Measurements from ENCODE around the gene ROR1. TPM values are rescaled to one million over a fixed set of nuclear protein-coding genes. Genes with fewer than 3 reads are reported as not detected.
A peak's percentile ranks its signal among the peaks of the same experiment; 100 is the strongest.

Gene ROR1
- polyA plus RNA-seq (ENCODE audit: insufficient read depth in 1 of 5, insufficient read length in 5 of 5, low replicate concordance in 1 of 5), result 100 to 1,000 TPM in 1 of 5 donors, 10 to 100 TPM in 4; 56.6 to 103 (median 89.0) TPM
- long read RNA-seq, donor 1, full-length matches to known transcripts, result 15 of 49 reads
- long read RNA-seq, donor 1, partial matches to known transcripts, result 34 of 49 reads
- long read RNA-seq, donor 1, other reads (novel, unspliced or antisense), result 0 of 49 reads
- long read RNA-seq, donor 2, full-length matches to known transcripts, result 18 of 35 reads
- long read RNA-seq, donor 2, partial matches to known transcripts, result 17 of 35 reads
- long read RNA-seq, donor 2, other reads (novel, unspliced or antisense), result 0 of 35 reads
- long read RNA-seq, donor 3, full-length matches to known transcripts, result 14 of 26 reads
- long read RNA-seq, donor 3, partial matches to known transcripts, result 12 of 26 reads
- long read RNA-seq, donor 3, other reads (novel, unspliced or antisense), result 0 of 26 reads
- long read RNA-seq, donor 4, full-length matches to known transcripts, result 14 of 19 reads
- long read RNA-seq, donor 4, partial matches to known transcripts, result 5 of 19 reads
- long read RNA-seq, donor 4, other reads (novel, unspliced or antisense), result 0 of 19 reads
- long read RNA-seq, donor 5, full-length matches to known transcripts, result 16 of 43 reads
- long read RNA-seq, donor 5, partial matches to known transcripts, result 27 of 43 reads
- long read RNA-seq, donor 5, other reads (novel, unspliced or antisense), result 0 of 43 reads
- long read RNA-seq, donor 6, full-length matches to known transcripts, result 13 of 40 reads
- long read RNA-seq, donor 6, partial matches to known transcripts, result 27 of 40 reads
- long read RNA-seq, donor 6, other reads (novel, unspliced or antisense), result 0 of 40 reads
- long read RNA-seq, donor 7, full-length matches to known transcripts, result 17 of 27 reads
- long read RNA-seq, donor 7, partial matches to known transcripts, result 10 of 27 reads
- long read RNA-seq, donor 7, other reads (novel, unspliced or antisense), result 0 of 27 reads
- long read RNA-seq, donor 8, full-length matches to known transcripts, result 5 of 5 reads
- long read RNA-seq, donor 8, partial matches to known transcripts, result 0 of 5 reads
- long read RNA-seq, donor 8, other reads (novel, unspliced or antisense), result 0 of 5 reads

GRCh38 chr1:63773815-63774616 is at the start of gene ROR1:
ROR1 (plus strand) TSS chr1:63774017.
- DNase-seq, result peak; percentile 88 to 89

- no peak for DNase-seq
These were observed 49.4 kb upstream of the ROR1 start for GRCh38 chr1:63724375-63724899.

GRCh38 chr1:63728611-63729226 is 45.1 kb upstream of the ROR1 start:
- DNase-seq, result no peak

- DNase-seq, result no peak
These were observed 44.6 kb upstream of the ROR1 start for GRCh38 chr1:63729227-63729620.

- no peak for DNase-seq
These were observed 43.6 kb upstream of the ROR1 start for GRCh38 chr1:63730211-63730610.

- DNase-seq, result peak in 1 of 2 donors; percentile 65
These were observed 42.4 kb upstream of the ROR1 start for GRCh38 chr1:63731117-63732043.

GRCh38 chr1:63732666-63733065 is 41.2 kb upstream of the ROR1 start:
- DNase-seq, result no peak

GRCh38 chr1:63738772-63739171 is 35.0 kb upstream of the ROR1 start:
- no peak for DNase-seq

GRCh38 chr1:63739452-63739851 is 34.4 kb upstream of the ROR1 start:
- DNase-seq, result no peak

GRCh38 chr1:63740432-63740831 is 33.4 kb upstream of the ROR1 start:
- no peak for DNase-seq

GRCh38 chr1:63742526-63742925 is 31.3 kb upstream of the ROR1 start:
- DNase-seq, result no peak

GRCh38 chr1:63743781-63744180 is 30.0 kb upstream of the ROR1 start:
- no peak for DNase-seq

- DNase-seq, result no peak
These were observed 27.5 kb upstream of the ROR1 start for GRCh38 chr1:63746129-63746864.

- no peak for DNase-seq
These were observed 26.4 kb upstream of the ROR1 start for GRCh38 chr1:63747445-63747844.

GRCh38 chr1:63748046-63748580 is 25.7 kb upstream of the ROR1 start:
- no peak for DNase-seq

- DNase-seq, result no peak
These were observed 25.2 kb upstream of the ROR1 start for GRCh38 chr1:63748641-63749040.

GRCh38 chr1:63750721-63751120 is 23.1 kb upstream of the ROR1 start:
- no peak for DNase-seq

GRCh38 chr1:63752176-63752575 is 21.6 kb upstream of the ROR1 start:
- DNase-seq, result no peak

- no peak for DNase-seq
These were observed 20.2 kb upstream of the ROR1 start for GRCh38 chr1:63753591-63753990.

All from right lung (tissue), 10 donors.